ENCODE data around the gene ZMIZ1.

DNA sequence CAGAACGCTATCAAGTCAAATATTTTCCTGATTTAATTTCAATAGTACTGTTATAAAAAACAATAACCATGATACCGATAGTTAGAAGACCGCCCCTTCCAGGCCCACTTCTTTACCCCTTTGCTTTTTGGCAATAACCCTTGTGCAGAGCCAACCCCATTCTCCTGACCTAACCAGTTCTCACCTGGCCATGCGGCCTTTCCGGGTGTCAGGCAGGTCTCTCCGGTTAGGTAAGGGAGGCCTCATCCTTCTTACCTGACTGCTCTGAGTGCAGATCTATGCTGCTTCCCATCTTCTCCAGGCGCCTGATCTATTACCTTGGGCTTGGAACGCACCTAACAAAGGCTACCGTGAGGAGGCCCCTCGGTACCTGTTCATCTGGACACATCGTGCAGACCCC is 26.6 kb downstream of the ZMIZ1 start:
- no peak for TF ChIP-seq POLR2A (IDR thresholded peaks at IDR 0.05)
- TF ChIP-seq, protein P1, sequence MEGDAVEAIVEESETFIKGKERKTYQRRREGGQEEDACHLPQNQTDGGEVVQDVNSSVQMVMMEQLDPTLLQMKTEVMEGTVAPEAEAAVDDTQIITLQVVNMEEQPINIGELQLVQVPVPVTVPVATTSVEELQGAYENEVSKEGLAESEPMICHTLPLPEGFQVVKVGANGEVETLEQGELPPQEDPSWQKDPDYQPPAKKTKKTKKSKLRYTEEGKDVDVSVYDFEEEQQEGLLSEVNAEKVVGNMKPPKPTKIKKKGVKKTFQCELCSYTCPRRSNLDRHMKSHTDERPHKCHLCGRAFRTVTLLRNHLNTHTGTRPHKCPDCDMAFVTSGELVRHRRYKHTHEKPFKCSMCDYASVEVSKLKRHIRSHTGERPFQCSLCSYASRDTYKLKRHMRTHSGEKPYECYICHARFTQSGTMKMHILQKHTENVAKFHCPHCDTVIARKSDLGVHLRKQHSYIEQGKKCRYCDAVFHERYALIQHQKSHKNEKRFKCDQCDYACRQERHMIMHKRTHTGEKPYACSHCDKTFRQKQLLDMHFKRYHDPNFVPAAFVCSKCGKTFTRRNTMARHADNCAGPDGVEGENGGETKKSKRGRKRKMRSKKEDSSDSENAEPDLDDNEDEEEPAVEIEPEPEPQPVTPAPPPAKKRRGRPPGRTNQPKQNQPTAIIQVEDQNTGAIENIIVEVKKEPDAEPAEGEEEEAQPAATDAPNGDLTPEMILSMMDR (IDR thresholded peaks at IDR 0.05): no peak

Measured in lower leg skin (tissue), 3 donors.